GM11168 (cell line): ENCODE measurements around the gene PDE9A.
"Not testable (repeated sequence)": the region's sequence is repeated elsewhere in the genome, so short reads cannot be mapped to it uniquely, and the experiment has no call there.

Experiments used
- in situ Hi-C: fragments of 300-500 bp; cut with MboI; formaldehyde crosslinking; loops from one replicate; pipeline ENCODE4 v1.12.0; 2022; ENCODE audit warnings: low sequenced_read_pairs; ENCODE audit not compliant: unreplicated experiment

PDE9A gene

GRCh38 chr21:42704861-42705260 is 51.4 kb downstream of the PDE9A start:
- in situ Hi-C loops = no loop called here

GRCh38 chr21:42705346-42705745 is 51.9 kb downstream of the PDE9A start:
- in situ Hi-C loops = no loop called here

- in situ Hi-C loops = no loop called here
Measured at GRCh38 chr21:42705746-42706374, 52.4 kb downstream of the PDE9A start.

- in situ Hi-C loops = no loop called here
Measured at GRCh38 chr21:42706765-42707164, 53.3 kb downstream of the PDE9A start.

- in situ Hi-C loops = no loop called here
Measured at GRCh38 chr21:42707207-42707830, 53.9 kb downstream of the PDE9A start.

GRCh38 chr21:42708107-42708506 is 54.7 kb downstream of the PDE9A start:
- in situ Hi-C loops = no loop called here

GRCh38 chr21:42708916-42709315 is 55.5 kb downstream of the PDE9A start:
- in situ Hi-C loops = not testable (repeated sequence)

GRCh38 chr21:42711667-42712066 is 58.2 kb downstream of the PDE9A start:
- in situ Hi-C loops = no loop called here

- in situ Hi-C loops = not testable (repeated sequence)
Measured at GRCh38 chr21:42715427-42715826, 62.0 kb downstream of the PDE9A start.

GRCh38 chr21:42716074-42716473 is 62.7 kb downstream of the PDE9A start:
- in situ Hi-C loops = no loop called here

- in situ Hi-C loops = not testable (repeated sequence)
Measured at GRCh38 chr21:42720484-42720883, 67.1 kb downstream of the PDE9A start.

GRCh38 chr21:42721341-42721824 is 68.0 kb downstream of the PDE9A start:
- in situ Hi-C loops = no loop called here

GRCh38 chr21:42722153-42722552 is 68.7 kb downstream of the PDE9A start:
- in situ Hi-C loops = no loop called here

- in situ Hi-C loops = no loop called here
Measured at GRCh38 chr21:42722808-42723473, 69.5 kb downstream of the PDE9A start.

- in situ Hi-C loops = no loop called here
Measured at GRCh38 chr21:42724226-42724920, 71.0 kb downstream of the PDE9A start.

- in situ Hi-C loops = no loop called here
Measured at GRCh38 chr21:42725416-42725930, 72.1 kb downstream of the PDE9A start.

GRCh38 chr21:42731264-42732032 is 78.0 kb downstream of the PDE9A start:
- in situ Hi-C loops = no loop called here

- in situ Hi-C loops = no loop called here
Measured at GRCh38 chr21:42732033-42732410, 78.6 kb downstream of the PDE9A start.

- in situ Hi-C loops = no loop called here
Measured at GRCh38 chr21:42733037-42733627, 79.7 kb downstream of the PDE9A start.

- in situ Hi-C loops = no loop called here
Measured at GRCh38 chr21:42733874-42734273, 80.5 kb downstream of the PDE9A start.
